ENCODE results near the gene AFF2. TPM values are rescaled to one million over a fixed set of nuclear protein-coding genes. Genes with fewer than 3 reads are reported as not detected.

The AFF2 gene
- total and polyA plus RNA-seq, 5 donors from 2014 or later: 1.1 TPM; not detected in 4

DNA sequence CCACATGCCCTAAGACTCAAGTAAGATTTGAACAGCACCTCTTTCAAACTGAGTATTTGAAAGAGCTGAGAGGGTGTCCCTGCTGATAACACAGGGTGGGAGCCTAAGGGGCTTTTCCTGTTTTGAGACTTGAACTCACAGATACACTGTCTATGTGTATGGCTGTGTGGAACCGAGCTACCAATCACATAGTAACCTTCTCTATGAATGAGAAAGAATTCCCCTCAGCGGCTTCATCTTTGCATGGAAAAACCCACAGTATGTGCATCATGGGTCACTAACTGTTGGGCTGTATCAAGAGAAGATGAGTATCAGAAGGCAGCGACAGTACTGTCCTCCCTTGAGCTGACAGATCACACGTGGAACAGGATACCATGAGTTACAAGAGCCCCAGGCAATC, 336.3 kb downstream of the AFF2 start:
- Histone ChIP-seq H3K4me1 (ENCODE audit: control insufficient read depth, insufficient read depth, low read length, poor library complexity, severe bottlenecking) (no peaks in the 10 kb centered on the region), H3K27ac (ENCODE audit: insufficient read depth, low read length, poor library complexity, severe bottlenecking) (no peak overlapping the region), H3K36me3 (ENCODE audit: control insufficient read depth, insufficient read depth, low read length) (no peaks in the 10 kb centered on the region), H3K27me3 (ENCODE audit: control insufficient read depth, insufficient read depth, low read length) (no peaks in the 10 kb centered on the region), H3K9me3 (ENCODE audit: control insufficient read depth in 2 of 2, low read length in 2 of 2) (no peaks in the 10 kb centered on the region), H3K4me3 (ENCODE audit: low read depth, low read length) (no peak overlapping the region)
- Mint-ChIP-seq H3K36me3 (no peaks in the 10 kb centered on the region), H3K9me3 (peaks cover 0 to 2% (median 0%) of the 10 kb centered on the region in 7 donors), H3K27ac (no peak overlapping the region), H3K4me1 (no peaks in the 10 kb centered on the region), H3K4me3 (no peak overlapping the region), H3K27me3 (no peaks in the 10 kb centered on the region)
- DNase-seq: no peak
- ATAC-seq (ENCODE audit: low read depth in 2 of 2): no peak

DNA sequence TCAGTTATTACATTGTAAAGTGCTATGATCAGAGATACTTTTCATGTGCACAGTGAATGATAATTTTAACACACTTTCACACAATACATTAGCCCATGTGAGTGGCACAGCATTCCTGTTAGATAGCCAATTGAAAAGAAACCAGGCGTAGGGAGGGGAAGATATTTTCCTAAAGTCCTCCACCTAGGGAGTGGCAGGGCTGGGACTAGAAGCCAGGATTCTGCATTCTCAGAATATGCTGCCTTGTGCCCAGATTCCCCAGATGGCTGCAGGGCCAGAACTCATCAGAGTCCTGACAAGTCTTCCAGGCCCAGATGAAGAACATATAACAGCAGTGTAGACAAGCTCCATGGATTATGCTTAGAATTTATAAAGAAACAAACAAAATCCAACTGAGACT, 350.2 kb downstream of the AFF2 start:
- H3K4me1 Mint-ChIP-seq: no peaks in the 10 kb centered on the region
- no peak for ATAC-seq (ENCODE audit: low read depth in 2 of 2)

DNA sequence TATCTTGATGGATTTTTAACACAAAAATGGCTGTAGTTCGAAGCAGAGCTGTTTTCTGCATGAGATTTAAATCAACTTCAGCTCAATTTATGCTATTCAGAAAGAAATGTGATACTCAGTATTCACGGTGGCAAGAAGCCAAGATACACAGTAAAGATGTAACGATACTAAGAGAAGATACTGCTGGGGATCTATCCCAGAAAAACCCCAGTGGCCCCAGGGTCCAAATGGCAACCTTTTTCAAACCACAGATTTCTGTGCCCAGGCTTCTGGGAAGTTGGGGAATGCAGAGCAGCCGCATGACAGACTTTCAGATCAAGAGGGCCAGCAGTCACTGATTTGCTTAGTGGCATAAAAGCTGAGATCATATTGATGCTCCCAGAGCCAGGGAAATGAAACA, 353.9 kb downstream of the AFF2 start:
- no peaks in the 10 kb centered on the region for H3K27me3 Mint-ChIP-seq
- no peak for ATAC-seq (ENCODE audit: low read depth in 2 of 2)
- no peak overlapping the region for H3K4me3 Mint-ChIP-seq
- Histone ChIP-seq H3K27me3 (ENCODE audit: control insufficient read depth, insufficient read depth, low read length) (no peaks in the 10 kb centered on the region), H3K27ac (ENCODE audit: insufficient read depth, low read length, poor library complexity, severe bottlenecking) (no peak overlapping the region), H3K9me3 (ENCODE audit: control insufficient read depth in 2 of 2, low read length in 2 of 2) (no peaks in the 10 kb centered on the region), H3K36me3 (ENCODE audit: control insufficient read depth, insufficient read depth, low read length) (no peaks in the 10 kb centered on the region), H3K4me3 (ENCODE audit: low read depth, low read length) (no peak overlapping the region), H3K4me1 (ENCODE audit: control insufficient read depth, insufficient read depth, low read length, poor library complexity, severe bottlenecking) (no peaks in the 10 kb centered on the region)
- H3K27ac Mint-ChIP-seq: no peak overlapping the region
- no peaks in the 10 kb centered on the region for H3K4me1 Mint-ChIP-seq
- peaks cover 0 to under 1% (median 0%) of the 10 kb centered on the region in 7 donors for H3K9me3 Mint-ChIP-seq
- H3K36me3 Mint-ChIP-seq: no peaks in the 10 kb centered on the region
- DNase-seq: no peak

More for the DNA sequence above, 350.2 kb downstream of the AFF2 start:
- H3K9me3 Mint-ChIP-seq: peaks cover 0 to 1% (median 0%) of the 10 kb centered on the region in 7 donors
- no peaks in the 10 kb centered on the region for H3K27me3 Mint-ChIP-seq
- H3K4me3 Mint-ChIP-seq: no peak overlapping the region
- Histone ChIP-seq H3K9me3 (ENCODE audit: control insufficient read depth in 2 of 2, low read length in 2 of 2) (no peaks in the 10 kb centered on the region), H3K36me3 (ENCODE audit: control insufficient read depth, insufficient read depth, low read length) (no peaks in the 10 kb centered on the region), H3K27ac (ENCODE audit: insufficient read depth, low read length, poor library complexity, severe bottlenecking) (no peak overlapping the region), H3K27me3 (ENCODE audit: control insufficient read depth, insufficient read depth, low read length) (no peaks in the 10 kb centered on the region), H3K4me1 (ENCODE audit: control insufficient read depth, insufficient read depth, low read length, poor library complexity, severe bottlenecking) (no peaks in the 10 kb centered on the region), H3K4me3 (ENCODE audit: low read depth, low read length) (no peak overlapping the region)
- DNase-seq: no peak
- H3K27ac Mint-ChIP-seq: no peak overlapping the region
- no peaks in the 10 kb centered on the region for H3K36me3 Mint-ChIP-seq

DNA sequence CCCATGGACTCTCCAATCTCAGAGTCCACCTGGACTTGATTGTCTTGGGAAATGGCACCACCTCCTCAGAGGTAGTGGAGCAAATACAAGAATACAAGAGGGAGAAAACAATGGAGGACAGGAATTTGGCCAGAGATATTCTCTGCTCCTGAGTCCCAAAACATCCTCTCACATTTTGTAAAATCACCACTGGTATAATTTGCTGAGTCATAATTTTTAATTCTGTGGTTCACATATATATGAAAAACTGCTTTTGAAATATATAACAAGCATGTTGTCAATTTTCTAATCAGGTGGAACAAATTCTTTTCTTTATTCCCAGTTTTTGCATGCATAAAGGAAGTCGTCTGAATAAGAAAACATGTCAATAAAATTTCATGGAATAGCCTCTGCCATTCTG, 356.1 kb downstream of the AFF2 start:
- Histone ChIP-seq H3K27me3 (ENCODE audit: control insufficient read depth, insufficient read depth, low read length) (no peaks in the 10 kb centered on the region), H3K9me3 (ENCODE audit: control insufficient read depth in 2 of 2, low read length in 2 of 2) (no peaks in the 10 kb centered on the region), H3K27ac (ENCODE audit: insufficient read depth, low read length, poor library complexity, severe bottlenecking) (no peak overlapping the region), H3K4me1 (ENCODE audit: control insufficient read depth, insufficient read depth, low read length, poor library complexity, severe bottlenecking) (no peaks in the 10 kb centered on the region), H3K36me3 (ENCODE audit: control insufficient read depth, insufficient read depth, low read length) (no peaks in the 10 kb centered on the region), H3K4me3 (ENCODE audit: low read depth, low read length) (no peak overlapping the region)
- no peak overlapping the region for H3K4me3 Mint-ChIP-seq
- no peak for ATAC-seq (ENCODE audit: low read depth in 2 of 2)
- H3K27ac Mint-ChIP-seq: no peak overlapping the region
- no peaks in the 10 kb centered on the region for H3K36me3 Mint-ChIP-seq
- no peak for DNase-seq
- H3K9me3 Mint-ChIP-seq: no peaks in the 10 kb centered on the region
- H3K27me3 Mint-ChIP-seq: no peaks in the 10 kb centered on the region
- no peaks in the 10 kb centered on the region for H3K4me1 Mint-ChIP-seq

DNA sequence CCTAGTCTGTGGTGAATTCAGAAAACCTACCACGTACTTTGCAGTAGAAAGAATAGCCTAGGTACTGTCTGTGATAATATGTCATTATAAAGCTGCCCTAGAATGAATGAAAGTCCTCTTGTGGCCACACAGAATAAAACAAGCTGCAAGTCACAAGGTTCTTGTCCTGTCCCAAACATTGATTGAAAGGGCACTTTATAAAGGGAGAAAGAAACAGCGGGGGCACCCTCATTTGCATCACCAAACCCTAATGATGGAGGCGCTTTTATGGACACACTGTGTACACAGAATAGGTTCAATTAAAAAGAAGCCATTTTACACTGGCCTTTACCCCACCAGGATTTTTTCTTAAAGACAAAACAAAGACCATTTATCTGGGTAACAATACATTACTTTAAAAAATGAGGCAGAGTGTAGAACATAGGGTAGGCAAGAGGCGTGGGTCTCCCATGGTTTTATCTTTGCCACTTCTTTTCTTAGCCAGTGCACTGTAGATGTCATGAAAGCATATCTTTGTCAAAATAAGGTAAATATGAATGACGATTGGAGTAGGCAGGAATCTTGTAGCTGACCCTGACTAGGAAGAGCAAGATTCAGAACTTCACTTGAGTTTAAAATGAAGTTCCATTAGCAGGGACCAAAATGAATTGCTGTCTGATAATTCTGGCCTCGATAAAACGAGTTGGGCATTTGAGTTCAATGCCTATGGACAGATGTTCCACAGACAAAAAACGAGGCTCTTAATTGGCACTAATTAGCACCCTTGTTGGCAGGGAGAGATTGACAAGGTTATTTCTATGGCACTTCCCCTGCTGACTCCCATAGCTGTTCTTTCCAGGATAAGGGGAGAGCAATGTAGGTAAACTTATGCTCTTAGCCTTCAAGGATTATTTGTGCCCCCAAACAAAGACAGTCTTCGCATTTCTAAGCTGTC, 365.1 kb downstream of the AFF2 start:
- H3K4me1 ChIP-seq (ENCODE audit: control insufficient read depth, insufficient read depth, low read length, poor library complexity, severe bottlenecking): no peaks in the 10 kb centered on the region
- no peaks in the 10 kb centered on the region for H3K4me1 Mint-ChIP-seq
- no peaks in the 10 kb centered on the region for H3K9me3 ChIP-seq (ENCODE audit: control insufficient read depth in 2 of 2, low read length in 2 of 2)
- H3K27me3 Mint-ChIP-seq: peaks cover 7% of the 10 kb centered on the region
- DNase-seq: no peak
- H3K27ac ChIP-seq (ENCODE audit: insufficient read depth, low read length, poor library complexity, severe bottlenecking): no peak overlapping the region
- H3K9me3 Mint-ChIP-seq: no peaks in the 10 kb centered on the region
- ATAC-seq (ENCODE audit: low read depth in 2 of 2): no peak
- H3K4me3 ChIP-seq (ENCODE audit: low read depth, low read length): no peak overlapping the region
- H3K27ac Mint-ChIP-seq: no peak overlapping the region
- H3K36me3 Mint-ChIP-seq: no peaks in the 10 kb centered on the region
- H3K36me3 ChIP-seq (ENCODE audit: control insufficient read depth, insufficient read depth, low read length): no peaks in the 10 kb centered on the region
- H3K4me3 Mint-ChIP-seq: no peak overlapping the region
- no peaks in the 10 kb centered on the region for H3K27me3 ChIP-seq (ENCODE audit: control insufficient read depth, insufficient read depth, low read length)

DNA sequence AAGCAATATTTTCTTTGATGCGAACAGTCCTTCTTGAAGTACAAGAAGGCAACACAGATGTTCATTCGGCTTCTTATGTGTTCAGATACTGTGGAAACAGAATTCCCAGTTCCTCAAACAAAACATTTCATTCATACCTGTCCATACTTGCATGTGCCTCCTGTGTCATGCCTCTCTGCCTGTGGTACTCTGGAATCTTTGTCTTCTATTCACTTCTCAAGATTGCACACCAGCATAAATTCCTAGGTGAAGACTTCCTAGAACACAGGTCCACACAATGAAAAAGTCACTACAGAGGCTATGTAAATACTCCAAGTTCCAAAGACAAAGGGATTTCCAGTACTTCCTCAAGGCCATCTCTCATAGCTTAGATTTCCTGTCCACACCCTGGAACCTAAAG, 367.2 kb downstream of the AFF2 start:
- Histone ChIP-seq H3K27ac (ENCODE audit: insufficient read depth, low read length, poor library complexity, severe bottlenecking) (no peak overlapping the region), H3K9me3 (ENCODE audit: control insufficient read depth in 2 of 2, low read length in 2 of 2) (no peaks in the 10 kb centered on the region), H3K4me1 (ENCODE audit: control insufficient read depth, insufficient read depth, low read length, poor library complexity, severe bottlenecking) (no peaks in the 10 kb centered on the region), H3K4me3 (ENCODE audit: low read depth, low read length) (no peak overlapping the region), H3K36me3 (ENCODE audit: control insufficient read depth, insufficient read depth, low read length) (no peaks in the 10 kb centered on the region), H3K27me3 (ENCODE audit: control insufficient read depth, insufficient read depth, low read length) (no peaks in the 10 kb centered on the region)
- ATAC-seq (ENCODE audit: low read depth in 2 of 2): no peak
- H3K4me1 Mint-ChIP-seq: no peaks in the 10 kb centered on the region
- no peaks in the 10 kb centered on the region for H3K36me3 Mint-ChIP-seq
- no peak overlapping the region for H3K27ac Mint-ChIP-seq
- no peak for DNase-seq
- peaks cover 7% of the 10 kb centered on the region for H3K27me3 Mint-ChIP-seq
- no peak overlapping the region for H3K4me3 Mint-ChIP-seq
- H3K9me3 Mint-ChIP-seq: no peaks in the 10 kb centered on the region

DNA sequence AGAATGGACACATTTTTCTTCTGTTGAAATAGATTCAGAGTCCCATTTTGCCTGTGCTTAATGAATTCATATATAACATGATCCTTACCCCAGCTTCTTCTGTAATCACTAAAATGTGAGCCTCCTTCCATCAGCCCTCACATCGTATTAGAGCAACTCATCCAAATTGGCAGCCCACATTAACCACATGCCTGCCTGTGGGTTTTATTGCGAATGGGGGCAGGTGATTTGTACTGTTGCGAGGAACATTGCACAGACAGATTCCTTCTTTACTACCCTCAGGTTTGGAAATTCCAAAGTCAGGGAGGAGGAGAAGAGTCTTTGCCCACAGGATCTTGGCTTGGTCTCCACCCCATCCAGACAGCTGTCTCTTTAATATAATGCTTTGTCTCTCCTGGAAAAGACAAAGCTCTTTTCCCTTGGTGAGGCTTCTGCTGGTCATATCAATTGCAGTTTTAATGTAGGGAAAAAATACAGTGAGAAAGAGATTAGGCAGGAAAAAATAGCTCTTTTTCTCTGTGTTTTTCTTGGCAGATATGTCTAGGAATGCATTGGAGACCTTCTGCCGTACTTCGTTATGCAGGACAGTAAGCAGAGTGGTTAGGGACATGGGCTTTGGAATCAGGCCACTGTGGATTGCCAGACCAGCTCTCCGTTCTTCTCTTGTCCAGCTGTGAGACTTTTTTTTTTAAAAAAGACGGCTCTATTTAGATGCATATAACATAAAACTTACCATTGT, 371.2 kb downstream of the AFF2 start:
- DNase-seq: no peak
- Mint-ChIP-seq H3K27me3 (peaks cover 7% of the 10 kb centered on the region), H3K4me3 (no peak overlapping the region), H3K4me1 (no peaks in the 10 kb centered on the region), H3K9me3 (no peaks in the 10 kb centered on the region), H3K36me3 (no peaks in the 10 kb centered on the region), H3K27ac (no peak overlapping the region)
- Histone ChIP-seq H3K27ac (ENCODE audit: insufficient read depth, low read length, poor library complexity, severe bottlenecking) (no peak overlapping the region), H3K4me1 (ENCODE audit: control insufficient read depth, insufficient read depth, low read length, poor library complexity, severe bottlenecking) (no peaks in the 10 kb centered on the region), H3K4me3 (ENCODE audit: low read depth, low read length) (no peak overlapping the region), H3K9me3 (ENCODE audit: control insufficient read depth in 2 of 2, low read length in 2 of 2) (no peaks in the 10 kb centered on the region), H3K27me3 (ENCODE audit: control insufficient read depth, insufficient read depth, low read length) (no peaks in the 10 kb centered on the region), H3K36me3 (ENCODE audit: control insufficient read depth, insufficient read depth, low read length) (no peaks in the 10 kb centered on the region)
- ATAC-seq (ENCODE audit: low read depth in 2 of 2): no peak
